NCI-H2196 treated with DMSO at 0.1 percent for 48 hours (cell line): ENCODE data around the gene TEX26.

Experiments used
- DNase-seq: peaks from one replicate; lab custom pipeline; 2025; ENCODE audit not compliant: unreplicated experiment; lab: John Stamatoyannopoulos, UW

The TEX26 gene

GRCh38 chr13:30974350-30974749 lies 41.9 kb downstream of the TEX26 start:
- DNase-seq: no peak

GRCh38 chr13:30976025-30976424 lies 43.6 kb downstream of the TEX26 start:
- DNase-seq: no peak

DNA sequence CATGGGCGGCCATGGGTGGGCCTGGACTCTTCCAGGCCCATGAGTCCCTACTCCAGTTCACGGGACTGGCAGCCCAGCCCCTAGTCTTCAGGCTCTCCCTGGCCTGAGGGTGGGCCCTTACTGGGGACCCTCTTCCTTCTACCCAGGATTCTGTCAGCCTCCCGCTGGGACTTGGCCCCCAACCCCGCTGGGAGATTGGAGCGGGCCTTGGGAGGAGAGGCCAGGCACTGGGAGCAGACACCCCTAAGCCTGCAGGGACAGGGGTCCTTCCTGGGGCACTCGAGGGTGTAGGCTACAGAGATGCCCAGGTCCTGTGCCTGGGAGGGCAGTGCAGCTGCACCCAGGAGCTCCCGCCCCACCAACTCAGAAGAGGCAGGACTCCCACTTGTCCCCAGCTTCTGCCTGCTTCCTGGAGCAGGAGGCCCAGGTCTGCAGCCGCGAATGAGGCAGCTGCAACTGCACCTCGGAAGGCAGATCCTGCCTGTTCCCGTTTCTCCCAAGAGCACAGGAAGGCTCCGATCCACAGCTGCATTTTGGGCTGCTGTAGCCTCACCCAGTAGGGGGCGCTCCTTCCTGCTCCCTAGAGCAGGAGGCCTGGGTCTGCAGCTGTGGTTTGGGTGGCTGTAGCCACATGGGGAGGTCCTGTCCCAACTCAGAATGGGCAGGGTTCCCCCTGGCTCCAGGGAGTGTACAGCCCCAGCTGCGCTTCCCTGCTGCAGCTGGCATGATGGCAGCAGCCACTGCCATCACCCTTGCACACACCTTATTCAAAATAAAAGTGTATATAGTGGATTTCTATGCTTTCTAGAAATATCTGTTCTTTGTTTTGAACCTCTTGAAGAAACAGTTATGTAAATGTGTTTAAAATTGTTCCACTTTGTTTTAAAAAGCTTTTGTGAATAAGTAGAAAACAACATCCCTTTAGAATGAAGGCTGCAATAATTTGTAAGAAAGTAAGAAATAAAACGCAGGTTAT lies 46.8 kb downstream of the TEX26 start:
- DNase-seq: no peak

DNA sequence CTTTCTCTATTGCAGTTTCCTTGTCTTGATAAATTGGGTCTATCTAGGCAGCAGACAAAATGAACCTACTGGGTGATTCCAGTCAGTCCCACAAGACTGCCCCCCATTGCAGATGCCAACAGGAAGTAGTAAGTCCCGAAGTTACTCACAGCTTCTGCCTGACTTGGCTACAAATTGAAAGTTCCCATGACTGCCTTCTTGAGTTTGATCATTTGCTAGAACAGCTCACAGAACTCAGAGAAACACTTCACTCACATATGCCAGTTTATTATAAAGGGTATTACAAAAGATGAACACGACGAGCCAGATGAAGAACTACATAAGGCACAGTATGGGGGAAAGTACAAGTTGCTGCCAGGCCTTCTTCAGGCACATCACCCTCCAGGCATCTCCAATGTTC lies 50.0 kb downstream of the TEX26 start:
- no peak for DNase-seq

DNA sequence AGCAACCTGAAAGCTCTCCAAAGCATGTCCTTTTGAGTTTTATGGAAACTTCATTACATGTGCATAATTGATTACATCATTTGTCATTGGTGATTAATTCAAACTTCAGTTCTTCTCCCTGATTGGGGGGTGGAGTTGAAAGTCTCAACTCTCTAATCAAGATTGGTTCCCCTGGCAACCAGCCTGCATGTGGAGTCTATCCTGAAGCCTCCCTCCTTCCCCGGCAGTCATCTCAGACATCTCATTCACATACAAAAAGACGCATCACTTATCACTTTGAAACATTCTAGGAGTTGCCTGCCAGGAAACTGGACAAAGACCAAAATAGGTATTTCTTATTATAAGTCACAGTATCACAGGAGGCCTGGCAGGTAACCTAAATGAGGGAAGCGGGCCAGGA lies 50.5 kb downstream of the TEX26 start:
- no peak for DNase-seq

DNA sequence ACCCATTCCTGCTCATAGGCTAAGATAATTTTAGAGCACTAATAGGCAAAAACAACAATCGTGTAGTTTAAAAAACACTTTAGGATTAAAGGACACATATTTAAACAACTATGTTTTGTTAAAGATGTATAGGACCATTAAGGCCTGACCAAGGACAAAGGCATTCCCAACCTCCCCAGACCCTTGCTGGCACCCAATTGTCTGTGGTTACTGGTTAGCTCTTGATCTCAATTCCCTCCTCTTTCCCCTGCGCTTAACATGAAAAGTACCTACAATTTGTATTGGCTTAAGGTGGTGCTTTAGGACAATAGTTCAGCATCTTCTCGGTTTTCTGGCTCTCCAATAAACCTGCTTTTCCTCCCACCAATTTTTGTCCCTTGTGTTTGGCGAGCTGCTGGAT lies 51.0 kb downstream of the TEX26 start:
- DNase-seq: no peak

GRCh38 chr13:30984620-30985019 lies 52.2 kb downstream of the TEX26 start:
- DNase-seq: no peak

GRCh38 chr13:30985637-30986205 lies 53.3 kb downstream of the TEX26 start:
- no peak for DNase-seq

DNA sequence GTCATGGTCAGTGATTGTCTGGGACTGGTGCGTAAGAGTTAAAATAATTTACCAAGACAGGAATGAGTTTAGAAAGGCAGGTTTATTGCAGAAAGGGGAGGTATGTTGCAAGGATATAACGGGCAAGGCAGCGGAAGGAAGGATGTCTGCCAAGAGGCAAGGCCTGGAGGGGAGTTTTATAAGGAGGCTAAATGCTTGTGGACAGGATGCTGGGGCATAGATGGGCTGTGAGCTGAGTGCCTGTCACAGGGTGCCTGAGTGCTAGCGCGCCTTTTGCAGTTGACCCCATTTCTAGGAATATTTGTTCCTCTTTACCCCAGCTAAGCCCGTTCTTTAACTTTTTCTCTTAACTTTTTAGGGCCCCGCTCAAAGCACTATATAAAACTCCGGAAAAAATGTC lies 58.7 kb downstream of the TEX26 start:
- DNase-seq: no peak

GRCh38 chr13:30991922-30992321 lies 59.5 kb downstream of the TEX26 start:
- no peak for DNase-seq

- no peak for DNase-seq
These were observed 62.9 kb downstream of the TEX26 start for GRCh38 chr13:30995331-30995730.

DNA sequence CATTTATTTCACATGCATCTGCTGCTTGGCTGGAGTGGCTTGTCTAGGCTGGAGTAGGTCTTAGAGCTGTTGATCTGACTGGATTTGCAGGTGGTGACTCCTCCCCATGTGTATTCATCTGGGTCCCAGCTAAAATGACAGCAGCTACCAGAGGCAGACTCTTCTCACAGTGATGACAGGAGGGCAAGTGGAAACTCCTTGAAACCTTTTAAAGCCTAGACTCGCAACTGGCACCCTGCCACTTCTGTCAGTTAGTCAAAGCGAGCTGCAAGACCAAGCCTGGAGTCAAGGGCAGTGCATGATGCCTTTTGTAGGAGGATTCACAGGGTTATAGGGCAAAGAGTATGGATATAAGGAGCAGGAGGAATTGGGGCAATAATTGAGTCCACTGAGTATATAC lies 65.2 kb downstream of the TEX26 start:
- no peak for DNase-seq

- no peak for DNase-seq
These were observed 66.0 kb downstream of the TEX26 start for GRCh38 chr13:30998136-30999088.

GRCh38 chr13:31000889-31001288 lies 68.4 kb downstream of the TEX26 start:
- no peak for DNase-seq

DNA sequence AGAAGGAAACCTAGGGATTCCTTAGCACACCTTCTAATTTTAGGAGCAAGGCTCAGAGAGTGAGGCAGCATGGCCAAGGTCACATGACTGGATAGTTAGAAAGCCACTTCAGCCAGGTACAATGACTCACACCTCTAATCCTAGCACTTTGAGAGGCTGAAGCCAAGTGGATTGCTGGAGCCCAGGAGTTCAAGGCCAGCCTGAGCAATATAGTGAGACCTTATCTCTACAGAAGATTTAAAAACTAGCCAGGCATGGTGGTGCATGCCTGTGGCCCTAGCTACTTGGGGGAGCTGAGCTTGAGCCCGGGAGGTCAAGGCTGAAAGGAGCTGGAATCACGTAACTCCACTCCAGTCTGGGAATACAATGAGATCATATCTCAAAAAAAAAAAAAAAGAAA lies 69.2 kb downstream of the TEX26 start:
- DNase-seq: no peak

DNA sequence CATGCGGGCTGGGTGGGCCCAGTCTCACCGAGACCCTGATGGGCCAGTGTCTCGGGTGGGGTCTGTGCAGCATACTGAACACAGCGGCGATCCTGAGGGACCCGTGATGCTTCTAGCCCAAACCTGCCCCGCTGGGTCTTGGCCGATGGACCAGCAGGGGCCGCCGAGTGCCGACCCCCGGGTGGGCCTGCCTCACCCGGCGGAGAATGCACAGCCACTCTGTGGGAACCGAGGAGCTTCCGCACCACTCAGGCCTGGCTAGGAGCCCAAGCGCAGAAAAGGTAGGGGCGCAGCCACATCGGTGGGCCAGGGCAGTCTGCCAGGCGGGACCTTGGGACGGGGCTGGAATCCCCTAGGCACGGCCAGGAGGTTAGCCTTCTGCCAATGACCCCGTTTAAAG lies 72.6 kb downstream of the TEX26 start:
- DNase-seq: no peak

DNA sequence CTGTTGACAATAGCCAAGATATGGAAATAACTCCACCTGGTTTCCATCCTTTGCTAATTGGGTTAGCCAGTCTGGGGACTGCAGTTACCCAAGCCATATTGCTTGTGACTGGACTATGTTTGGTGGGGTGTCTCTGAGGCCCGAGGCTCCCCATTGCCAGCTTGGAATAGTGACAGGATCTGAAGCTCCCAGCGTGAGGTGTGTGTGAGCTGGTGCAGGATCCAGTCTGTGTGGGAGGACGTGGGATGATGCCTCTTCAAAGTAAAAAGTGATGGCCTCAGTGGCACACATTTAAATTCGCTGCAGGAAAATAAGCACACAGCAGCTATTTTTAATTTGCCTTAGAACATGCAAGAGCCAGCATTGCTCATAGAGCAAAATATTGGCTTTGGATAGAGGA lies 75.0 kb downstream of the TEX26 start:
- no peak for DNase-seq

- DNase-seq: no peak
These were observed 76.1 kb downstream of the TEX26 start for GRCh38 chr13:31008400-31009115.

- DNase-seq: no peak
These were observed 76.7 kb downstream of the TEX26 start for GRCh38 chr13:31009166-31009565.

DNA sequence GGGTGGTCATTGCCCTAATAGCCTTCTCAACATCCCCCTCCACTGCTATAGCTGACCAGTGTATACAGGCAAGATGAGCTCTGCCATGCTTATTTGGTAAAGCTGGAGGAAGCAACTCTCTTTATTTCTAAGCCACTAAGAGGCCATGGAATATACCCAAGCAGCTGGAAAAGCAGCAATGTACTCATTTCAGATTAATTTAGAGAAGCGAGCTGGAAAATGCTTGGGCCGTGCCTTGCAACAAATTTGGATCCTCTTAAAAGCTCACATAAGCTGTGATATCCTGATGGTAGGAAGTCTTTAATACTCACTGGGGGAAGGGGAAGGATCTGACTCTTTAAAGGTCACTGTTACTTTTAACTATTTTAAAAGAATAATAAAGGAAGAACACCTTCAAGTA lies 77.8 kb downstream of the TEX26 start:
- no peak for DNase-seq
